OCI-LY7 (cell line): ENCODE measurements around the gene AP4S1. TPM values are rescaled to one million over a fixed set of nuclear protein-coding genes. Genes with fewer than 3 reads are reported as not detected.

Source experiments
- Bru-seq: library from RNA; stranded (reverse); fragments of 400-500 nt; gene quantifications from one replicate; lab custom pipeline; 2021; lab: Mats Ljungman, UMichigan
- BruChase-seq, 2 experiments: library from RNA; stranded (reverse); fragments of 400-500 nt; gene quantifications; one replicate each; lab custom pipeline; 2021; lab: Mats Ljungman, UMichigan
- BruUV-seq: library from RNA; stranded (reverse); fragments of 400-500 nt; replicated peaks from 2 replicates; lab custom pipeline; 2021; lab: Mats Ljungman, UMichigan
- CTCF ChIA-PET: fragments of 300-600 bp; sonication (Branson Sonifier 250); formaldehyde crosslinking; loops from one replicate; lab custom pipeline; 2022; ENCODE audit warnings: antibody characterized with exemption; ENCODE audit not compliant: unreplicated experiment; lab: Charles Lee
- POLR2A ChIA-PET: fragments of 300-600 bp; sonication (Branson Sonifier 250); formaldehyde crosslinking; loops from one replicate; lab custom pipeline; 2022; ENCODE audit warnings: antibody characterized with exemption; lab: Charles Lee
- DNase-seq: peaks from one replicate; pipeline ENCODE4 v3.0.0-alpha.2; 2015; ENCODE audit warnings: low spot score
- H2AFZ ChIP-seq: fragments of 200-600 bp; sonication (generic), shearing (Covaris generic); 2 replicates; pipeline ENCODE4 v1.6.1; 2014; ENCODE audit warnings: mild to moderate bottlenecking, antibody characterized with exemption, low read length, moderate library complexity
- H3K27ac ChIP-seq: fragments of 200-600 bp; sonication (generic); 2 replicates; pipeline ENCODE4 v1.5.1; 2014; ENCODE audit warnings: mixed run types, low read depth, mild to moderate bottlenecking, moderate library complexity, low read length, inconsistent platforms; ENCODE audit not compliant: poor library complexity, severe bottlenecking
- H3K36me3 ChIP-seq: fragments of 200-600 bp; sonication (generic); 2 replicates; pipeline ENCODE4 v1.6.1; 2014; ENCODE audit warnings: mild to moderate bottlenecking, antibody characterized with exemption, low read length, moderate library complexity, mixed read lengths; ENCODE audit not compliant: insufficient read depth
- H3K4me1 ChIP-seq: fragments of 200-600 bp; sonication (generic); 2 replicates; pipeline ENCODE4 v1.5.1; 2014; ENCODE audit warnings: mild to moderate bottlenecking, low read length; ENCODE audit not compliant: insufficient read depth, poor library complexity, severe bottlenecking
- H3K4me2 ChIP-seq: fragments of 200-600 bp; sonication (generic); 2 replicates; pipeline ENCODE4 v1.6.1; 2014; ENCODE audit warnings: mild to moderate bottlenecking, low read length
- H3K4me3 ChIP-seq: fragments of 200-600 bp; sonication (generic); 2 replicates; pipeline ENCODE4 v1.5.1; 2014; ENCODE audit warnings: mild to moderate bottlenecking, low read depth, low read length; ENCODE audit not compliant: poor library complexity, severe bottlenecking
- H3K79me2 ChIP-seq: fragments of 200-600 bp; sonication (generic); 2 replicates; pipeline ENCODE4 v1.6.1; 2016; ENCODE audit warnings: low read depth, mild to moderate bottlenecking, low read length, moderate library complexity, mixed read lengths; ENCODE audit not compliant: insufficient read depth
- H3K9me2 ChIP-seq: fragments of 200-600 bp; sonication (generic); 2 replicates; pipeline ENCODE4 v1.6.1; 2016; ENCODE audit warnings: mild to moderate bottlenecking, low read length, mixed read lengths; ENCODE audit not compliant: insufficient read depth
- H3K9me3 ChIP-seq: fragments of 200-600 bp; sonication (generic); 2 replicates; pipeline ENCODE4 v1.6.1; 2014; ENCODE audit warnings: mild to moderate bottlenecking, mixed run types, low read length, mixed read lengths
- H4K20me1 ChIP-seq: fragments of 200-600 bp; sonication (generic); 2 replicates; pipeline ENCODE4 v1.6.1; 2014; ENCODE audit warnings: mild to moderate bottlenecking, antibody characterized with exemption, low read length, moderate library complexity, mixed read lengths; ENCODE audit not compliant: insufficient read depth
- CTCF ChIP-seq: fragments of 200-600 bp; sonication (generic); conservative IDR thresholded peaks from 2 replicates; pipeline ENCODE4 v1.5.1; 2014; ENCODE audit warnings: mild to moderate bottlenecking, antibody characterized with exemption, low read length, moderate library complexity, mixed read lengths
- EZH2phosphoT487 ChIP-seq: fragments of 200-600 bp; sonication (generic); IDR thresholded peaks from 2 replicates; pipeline ENCODE4 v1.6.1; 2018; ENCODE audit warnings: low read depth, borderline replicate concordance, mild to moderate bottlenecking, mixed run types, antibody characterized with exemption, low read length, moderate library complexity, mixed read lengths
- intact Hi-C: fragments of 100-400 bp; cut with micrococcal nuclease; formaldehyde crosslinking; loops from one replicate; pipeline ENCODE4 v1.10.0; 2022; ENCODE audit not compliant: unreplicated experiment
- long read RNA-seq: library from polyadenylated mRNA; stranded (forward); transcript quantifications from one replicate; pipeline ENCODE4 v2.0.0, GENCODE V29; 2022
- total RNA-seq, 2 experiments: library from RNA; depleted of rRNA in 1 of 2; stranded (reverse); fragments of >200 nt in 1 of 2; shearing (Covaris generic) in 1 of 2; gene quantifications; 2 replicates each; pipeline ENCODE4 v1.2.3, GENCODE V29; 2014 to 2022

AP4S1 gene
- total RNA-seq (2014; rRNA removed; shearing (Covaris generic)): 8.3 and 10.4 TPM in 2 replicates
- 7.6 and 7.9 TPM in 2 replicates for total RNA-seq (2022)
- Bru-seq, nascent RNA: percentile 59 among the genes with signal in this experiment
- BruChase-seq, experiment 1, labeled RNA remaining after a 6-hour chase: percentile 51 among the genes with signal in this experiment
- percentile 57 among the genes with signal in this experiment for BruChase-seq, experiment 2, labeled RNA remaining after a 2-hour chase
- long read RNA-seq, partial matches to known transcripts: 0 of 1 reads
- long read RNA-seq, other reads (novel, unspliced or antisense): 1 of 1 reads

DNA sequence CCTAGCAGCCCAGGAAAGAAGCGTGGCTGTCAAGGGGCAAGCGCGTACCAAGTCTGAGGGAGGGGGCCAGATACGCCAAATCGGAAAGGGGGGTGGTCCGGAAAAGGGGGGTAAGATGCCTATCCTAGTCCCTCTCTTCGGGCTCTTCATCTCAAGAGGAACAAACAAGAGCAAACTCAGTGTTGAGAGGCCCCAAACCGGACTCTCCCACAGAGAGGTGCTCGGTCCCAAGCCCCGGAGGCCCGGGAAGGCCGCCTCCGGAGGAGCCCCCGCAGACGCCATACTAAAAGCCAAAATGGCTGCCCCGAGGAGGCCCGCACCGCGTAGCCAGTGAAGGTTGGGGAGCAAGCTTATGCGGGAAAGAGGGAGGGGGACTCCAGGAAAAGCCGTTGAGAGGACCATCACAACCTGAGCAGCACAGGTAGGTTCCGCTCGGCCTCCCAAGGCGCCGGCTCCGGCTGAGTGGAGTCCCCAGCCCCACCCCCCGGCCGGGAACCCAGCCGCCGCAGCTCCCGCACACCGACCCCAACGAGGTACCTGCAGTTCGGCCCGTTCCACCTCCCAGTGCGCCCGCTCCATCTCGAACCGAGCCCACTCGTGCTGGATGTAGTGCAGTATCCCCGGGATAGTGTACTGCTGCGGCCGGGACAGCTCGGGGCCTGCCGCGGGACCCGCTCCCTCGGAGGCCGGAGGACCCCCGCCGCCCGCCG lies at the start of gene AP4S1:
AP4S1 (plus strand) TSS at position 283 of the 710 bp plus-strand sequence. CDS start 40,548 bp downstream, outside the sequence.
- BruUV-seq: no TSS peak
- ChIA-PET POLR2A (interaction anchor here (0.5 to 2.0 kb wide), 13 partner anchors 13 to 345 kb away, joined by 3 to 11 read pairs (median 4); no protein-coding TSS in a partner anchor), CTCF (interaction anchor here (1.3 kb wide), 1 partner anchor 183 kb away, joined by 3 read pairs; no protein-coding TSS in a partner anchor)
- H3K79me2 ChIP-seq: peaks cover 64% of the 10 kb centered on the region
- TF ChIP-seq EZH2phosphoT487 (no peak), CTCF (no peak)
- peak within 1 kb of the TSS; percentile 84 for H2AFZ ChIP-seq
- intact Hi-C loops: loop anchor here (2.0 to 5.0 kb wide), 3 partner anchors 45 to 182 kb away; partner anchors contain the start of gene HECTD1
- peak within 1 kb of the TSS; percentile 76 for H3K27ac ChIP-seq
- no peaks in the 10 kb centered on the region for H3K9me3 ChIP-seq
- H3K4me1 ChIP-seq: peaks cover 25% of the 10 kb centered on the region
- H3K4me3 ChIP-seq: peak within 1 kb of the TSS; percentile 98
- H3K4me2 ChIP-seq: peak within 1 kb of the TSS; percentile 100
- peak; percentile 62 for DNase-seq
- peaks cover 27% of the 10 kb centered on the region for H4K20me1 ChIP-seq
- H3K36me3 ChIP-seq: peaks cover 26% of the 10 kb centered on the region
- no peaks in the 10 kb centered on the region for H3K9me2 ChIP-seq

DNA sequence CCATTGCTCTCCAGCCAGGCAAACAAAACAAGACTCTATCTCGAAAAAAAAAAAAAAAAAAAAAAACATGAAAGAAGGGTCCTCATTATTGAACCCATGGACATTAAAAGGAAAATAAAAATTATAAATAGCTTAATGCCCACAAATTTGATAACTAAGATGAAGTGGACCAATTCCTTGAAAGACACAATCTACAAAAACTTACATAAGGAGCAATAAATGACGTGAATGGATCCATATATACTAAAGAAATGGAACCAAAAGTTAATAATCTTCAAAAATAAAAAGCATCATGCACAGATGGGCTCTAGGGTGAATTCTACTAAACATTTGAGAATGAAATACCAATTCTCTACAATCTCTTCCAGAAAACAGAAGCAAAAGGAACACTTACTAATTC lies 47.7 kb upstream of the AP4S1 start:
- Histone ChIP-seq H3K9me3 (peaks cover 5% of the 10 kb centered on the region; the same call in 1 of the 2 replicates), H3K27ac (no peak overlapping the region), H3K4me2 (no peak overlapping the region), H3K9me2 (no peaks in the 10 kb centered on the region), H3K4me3 (no peak overlapping the region), H3K4me1 (peaks cover 30% of the 10 kb centered on the region), H3K36me3 (peaks cover 13% of the 10 kb centered on the region; the same call in 1 of the 2 replicates), H2AFZ (no peak overlapping the region), H4K20me1 (peaks cover 7% of the 10 kb centered on the region; the same call in 1 of the 2 replicates), H3K79me2 (peaks cover 100% of the 10 kb centered on the region)
- CTCF ChIA-PET: no interaction called here
- POLR2A ChIA-PET: interaction anchor here (0.7 to 2.3 kb wide), 4 partner anchors 8 to 152 kb away, joined by 3 to 10 read pairs (median 6); no protein-coding TSS in a partner anchor
- no TSS peak for BruUV-seq
- DNase-seq: no peak
- intact Hi-C loops: no loop called here
- TF ChIP-seq CTCF (no peak), EZH2phosphoT487 (no peak)
